C4-2B (cell line): ENCODE data around the gene GTPBP6.

ENCODE experiments used
- CTCF ChIP-seq: fragments of 450-650 bp; conservative IDR thresholded peaks from 2 replicates; pipeline ENCODE4 v1.5.1; 2017; ENCODE audit warnings: mild to moderate bottlenecking
- ZFX ChIP-seq: fragments of 450-650 bp; IDR thresholded peaks from 2 replicates; pipeline ENCODE4 v1.6.1; 2017

- TF ChIP-seq CTCF = no peak
- no peak for TF ChIP-seq ZFX
Measured at GRCh38 chrX:355329-356050, 36.9 kb upstream of the GTPBP6 start.
